HG03520 (cell line): ENCODE results near the gene KCND1.

ENCODE experiments used
- ATAC-seq: cut with Tn5 transposase; IDR thresholded peaks from one replicate; pipeline ENCODE4 v1.9.1; 2021; ENCODE audit warnings: mild to moderate bottlenecking, moderate library complexity; ENCODE audit not compliant: unreplicated experiment

Gene KCND1

DNA sequence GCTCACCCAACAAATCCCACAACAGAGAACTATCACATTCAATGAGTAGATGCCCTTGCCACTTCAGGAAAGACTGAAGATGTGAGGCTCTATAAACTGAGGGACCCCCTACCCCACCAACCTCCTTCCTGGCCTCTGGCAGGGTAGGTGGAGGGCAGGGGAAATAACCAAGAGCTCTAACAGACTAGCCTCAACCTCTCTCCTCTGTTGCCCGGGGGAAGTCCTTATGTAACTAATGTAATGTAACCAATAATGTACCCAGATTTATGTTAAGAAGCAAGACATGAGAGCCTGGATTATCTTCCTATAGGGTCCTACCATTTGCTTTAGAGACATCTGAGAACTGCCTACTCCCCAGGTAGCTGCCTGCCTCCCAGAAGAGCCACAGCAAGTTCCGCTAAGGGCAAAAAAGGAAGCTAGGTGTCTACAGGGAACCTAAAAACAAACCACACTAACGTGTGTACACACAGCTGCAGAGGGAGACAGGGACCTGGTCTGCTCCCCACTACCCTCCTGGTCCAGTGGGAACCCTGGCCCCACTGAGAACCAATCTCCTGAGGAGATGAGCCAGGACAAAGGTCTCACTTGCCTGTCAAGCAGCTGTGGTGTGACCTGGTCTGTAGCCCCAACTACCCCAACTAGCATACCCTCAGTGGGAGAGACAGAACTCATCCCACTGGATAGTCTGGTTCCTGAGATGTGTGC, 32.0 kb downstream of the KCND1 start:
- ATAC-seq: no peak

DNA sequence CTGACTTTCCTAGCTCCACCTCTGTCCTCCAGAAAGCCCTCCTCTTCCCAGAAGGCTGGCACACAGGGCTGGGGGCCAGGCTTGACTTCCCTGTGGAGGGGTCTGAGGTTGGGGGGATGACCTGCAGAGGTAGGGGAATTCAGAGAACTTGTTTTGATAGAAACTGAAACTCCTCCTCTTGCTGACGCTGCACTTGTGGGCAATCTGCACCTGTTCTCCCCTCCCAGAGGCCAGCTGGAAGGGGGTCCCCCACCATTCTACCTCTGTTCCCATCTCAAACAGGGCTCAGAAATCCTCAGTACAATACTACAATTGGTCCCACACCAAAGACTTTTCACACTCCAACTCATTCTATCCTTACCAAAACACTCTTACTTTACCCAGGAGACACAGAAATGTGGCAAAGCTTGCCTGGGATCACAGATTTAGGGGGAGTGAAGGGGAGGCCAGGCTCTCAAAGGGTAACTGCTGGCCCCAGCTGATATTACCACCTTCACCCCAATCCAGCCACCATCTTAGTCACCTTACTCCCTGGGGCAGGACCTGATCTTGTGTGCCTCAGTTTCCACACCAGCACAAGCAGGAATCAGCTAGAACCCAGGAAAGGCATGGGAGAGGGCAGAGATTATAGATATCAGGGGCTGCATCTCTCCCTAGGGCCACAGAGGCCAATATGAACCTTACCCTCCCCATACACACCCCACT, 32.8 kb downstream of the KCND1 start:
- peak; percentile 56 for ATAC-seq

DNA sequence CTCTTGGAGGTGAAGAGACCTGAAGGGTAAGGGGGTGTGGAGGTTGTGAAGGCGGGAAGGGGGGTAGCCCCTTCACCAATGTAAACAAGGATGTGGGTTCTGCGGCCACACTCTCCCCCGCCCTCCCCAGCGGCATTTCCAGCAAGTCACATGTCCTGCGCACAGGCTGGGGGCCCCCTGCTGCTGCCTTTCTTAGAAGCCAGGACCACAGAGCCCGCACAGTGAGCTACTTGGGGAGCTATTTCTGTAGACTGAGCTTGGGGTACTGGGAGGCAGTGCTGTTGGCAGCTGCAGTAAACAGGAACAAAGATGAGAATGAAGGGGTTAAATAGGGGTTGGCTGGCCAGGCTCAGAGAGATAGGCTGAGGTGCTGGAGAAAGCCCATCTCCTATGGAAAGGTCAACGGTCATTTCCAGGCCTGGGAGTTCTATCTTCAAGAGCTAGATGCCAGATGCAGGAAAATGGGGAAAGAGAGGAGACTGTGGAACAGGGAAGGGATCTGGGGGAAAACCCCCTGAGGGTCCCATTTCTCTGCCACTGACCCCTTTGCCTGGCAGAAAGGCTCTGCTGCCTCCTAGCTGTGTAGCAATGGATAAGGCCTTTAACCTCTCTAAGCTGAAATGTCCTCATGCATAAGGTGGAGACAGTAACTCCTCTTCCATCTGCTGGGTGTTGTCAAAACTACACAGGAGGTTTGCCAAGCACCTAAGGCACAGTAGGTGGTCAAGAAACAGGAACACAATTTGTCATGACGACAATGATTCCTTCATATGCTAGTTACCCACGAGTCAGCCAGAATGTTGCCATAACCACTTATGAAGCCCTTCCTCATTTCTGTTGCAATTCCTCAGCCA, 34.4 kb downstream of the KCND1 start:
- ATAC-seq: peak; percentile 68

DNA sequence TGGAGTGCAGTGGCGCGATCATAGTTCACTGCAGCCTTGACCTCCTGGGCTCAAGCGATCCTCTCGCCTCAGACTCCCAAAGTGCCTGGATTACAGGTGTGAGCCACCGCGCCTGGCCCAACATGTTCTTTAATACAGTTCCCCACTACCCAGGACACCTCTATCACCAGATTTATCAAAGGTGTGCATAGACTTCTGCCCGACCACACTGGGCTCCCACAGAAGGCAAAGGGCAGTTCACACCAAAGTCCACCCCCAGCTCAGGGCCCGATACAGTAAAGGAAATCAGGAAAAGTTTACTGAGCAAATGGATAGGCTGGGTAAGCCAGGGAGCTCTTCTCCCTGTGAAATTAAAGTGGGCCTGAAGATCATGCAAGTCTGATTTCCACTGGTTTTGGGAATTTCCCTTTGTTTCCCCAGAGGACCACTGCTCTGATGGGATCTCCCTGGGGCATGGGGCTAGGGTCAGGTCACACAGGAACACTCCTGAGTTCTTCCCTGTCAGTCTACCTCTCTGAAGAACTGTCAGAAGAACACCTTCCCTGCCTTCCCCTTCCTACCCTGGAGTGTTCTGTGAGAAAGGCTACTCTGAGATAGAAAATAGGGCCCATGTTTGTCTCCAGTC, 35.1 kb downstream of the KCND1 start:
- ATAC-seq: no peak

DNA sequence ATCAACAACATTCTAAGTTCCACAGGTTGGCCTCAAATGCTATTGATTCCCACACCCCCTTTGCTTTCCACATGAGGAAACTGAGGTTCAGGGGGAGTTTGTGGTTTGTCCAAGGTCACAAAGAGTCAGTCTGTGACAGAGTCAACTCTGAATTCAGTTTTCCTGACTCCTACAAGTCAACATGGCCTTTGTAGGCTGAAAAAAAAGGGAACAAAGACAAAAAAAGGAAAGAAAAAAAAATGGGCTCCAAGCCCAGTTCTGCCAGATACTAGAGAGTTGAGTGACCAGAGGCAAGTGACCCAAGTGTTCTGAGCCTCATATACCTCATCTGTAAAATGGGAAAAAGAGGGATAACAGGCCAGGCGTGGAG, 36.4 kb downstream of the KCND1 start:
- no peak for ATAC-seq

DNA sequence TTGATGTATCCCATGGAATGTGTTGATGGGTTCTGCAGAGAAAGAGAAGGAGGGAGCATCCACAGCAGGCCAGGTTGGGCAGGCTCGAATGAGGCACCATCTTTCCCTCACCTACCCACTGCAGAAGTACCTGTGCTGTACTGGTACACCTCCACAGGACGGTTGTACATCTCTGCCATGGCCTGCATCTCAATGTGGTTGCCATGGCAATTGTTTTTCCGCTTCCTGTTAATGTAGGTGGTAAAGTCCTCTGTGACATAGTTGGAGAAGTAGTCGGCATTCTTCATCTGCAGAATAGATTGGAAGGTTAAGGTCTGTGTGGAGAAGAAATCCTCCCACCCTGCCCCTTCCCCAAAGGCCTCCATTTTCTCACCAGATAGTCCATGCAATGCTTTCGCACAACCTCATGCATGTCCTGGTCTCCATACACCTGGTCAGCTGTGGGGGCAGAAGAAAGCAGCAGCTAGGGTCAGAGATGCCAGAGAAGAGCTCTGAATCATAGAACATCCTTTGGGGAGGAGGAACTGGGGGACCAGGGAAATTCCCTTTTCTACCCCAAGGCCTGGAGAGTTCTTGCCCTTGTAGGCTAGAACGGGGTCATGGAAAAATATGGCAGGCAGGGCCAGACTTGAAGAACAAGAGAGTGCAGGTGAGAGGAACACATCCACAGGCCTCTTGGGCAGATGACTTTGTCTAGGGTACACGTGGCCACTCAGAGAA, 36.9 kb downstream of the KCND1 start:
- ATAC-seq: no peak

DNA sequence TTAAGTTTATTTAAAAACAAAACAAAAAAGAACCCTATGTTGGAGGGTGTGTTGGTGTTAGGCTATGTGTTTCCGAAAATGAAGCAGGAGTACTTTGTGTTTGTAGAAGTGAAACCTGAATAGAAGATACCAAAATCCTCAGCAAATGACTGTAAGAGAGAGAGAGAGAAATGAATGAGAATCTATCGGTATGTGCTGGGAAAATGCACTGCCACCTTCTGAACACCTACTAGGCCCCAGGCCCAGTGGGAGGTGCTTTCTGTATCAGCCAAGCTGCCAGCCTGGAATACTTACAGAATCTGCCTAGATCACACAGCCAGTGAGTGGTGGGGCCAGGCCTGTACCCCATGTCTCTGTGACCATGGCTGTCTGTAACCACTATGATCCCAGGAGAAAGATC, 37.9 kb downstream of the KCND1 start:
- ATAC-seq: no peak

DNA sequence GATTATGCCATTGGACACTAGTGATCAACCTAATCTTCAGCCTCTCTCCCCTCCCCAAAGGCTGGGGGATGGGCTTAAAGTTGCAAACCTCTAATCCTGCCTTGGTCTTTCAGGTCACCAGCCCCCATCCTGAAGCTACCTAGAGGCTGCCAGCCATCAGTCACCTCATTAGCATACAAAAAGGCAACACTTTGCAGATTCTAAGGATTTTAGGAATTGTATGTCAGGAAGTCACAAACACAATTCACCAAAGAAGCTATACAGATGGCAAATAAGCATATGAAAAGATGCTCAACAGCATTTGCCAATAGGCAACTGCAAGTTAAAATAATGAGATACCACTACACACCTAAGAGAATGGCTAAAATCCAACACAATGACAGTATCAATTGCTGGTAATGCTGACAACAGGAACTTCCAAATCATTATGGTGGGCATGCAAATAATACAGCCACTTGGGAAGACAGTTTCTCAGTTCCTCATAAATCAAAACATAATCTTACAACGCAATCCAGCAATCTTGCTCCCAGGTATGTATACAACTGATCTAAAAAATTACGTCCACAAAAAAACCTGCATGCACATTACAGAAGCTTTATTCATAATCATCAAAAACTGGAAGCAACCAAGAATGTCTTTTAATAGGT, 43.8 kb downstream of the KCND1 start:
- no peak for ATAC-seq

DNA sequence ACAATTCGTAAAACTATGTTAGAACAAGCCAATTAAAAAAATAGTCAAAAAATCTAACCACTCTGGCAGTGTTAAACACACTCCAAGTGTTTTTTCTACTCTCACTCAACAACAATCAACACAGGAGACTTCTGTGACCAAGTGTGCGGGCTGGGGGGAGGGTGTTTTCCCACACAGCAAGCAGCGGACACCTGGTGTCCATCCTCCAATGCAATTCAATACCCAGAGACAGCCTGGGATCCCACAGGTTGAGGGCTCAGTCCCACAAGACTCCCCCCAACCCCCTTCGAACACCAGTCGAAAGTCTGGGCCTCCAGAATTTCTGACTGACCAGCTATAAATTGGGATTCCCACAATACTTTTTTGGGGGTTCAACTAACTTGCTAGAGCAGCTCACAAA, 44.5 kb downstream of the KCND1 start:
- ATAC-seq: no peak

DNA sequence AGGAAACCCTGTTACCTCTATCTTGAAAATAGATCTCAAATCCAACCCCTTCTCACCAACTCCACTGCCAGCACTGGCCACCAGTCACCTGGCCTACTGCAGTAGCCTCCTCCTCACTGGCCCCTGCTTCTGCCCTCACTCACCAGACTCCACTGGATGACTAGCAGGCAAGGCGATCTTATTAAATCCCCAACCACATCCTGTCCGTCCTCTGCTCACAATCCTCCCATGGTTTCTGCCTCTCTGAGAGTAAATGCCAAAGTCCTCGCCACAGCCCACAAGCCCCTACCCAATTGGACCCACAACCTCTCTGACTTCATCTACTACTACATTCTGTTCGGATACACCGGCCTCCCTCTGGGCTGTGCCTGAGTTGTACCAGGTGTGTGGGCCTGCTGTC, 47.4 kb downstream of the KCND1 start:
- no peak for ATAC-seq

DNA sequence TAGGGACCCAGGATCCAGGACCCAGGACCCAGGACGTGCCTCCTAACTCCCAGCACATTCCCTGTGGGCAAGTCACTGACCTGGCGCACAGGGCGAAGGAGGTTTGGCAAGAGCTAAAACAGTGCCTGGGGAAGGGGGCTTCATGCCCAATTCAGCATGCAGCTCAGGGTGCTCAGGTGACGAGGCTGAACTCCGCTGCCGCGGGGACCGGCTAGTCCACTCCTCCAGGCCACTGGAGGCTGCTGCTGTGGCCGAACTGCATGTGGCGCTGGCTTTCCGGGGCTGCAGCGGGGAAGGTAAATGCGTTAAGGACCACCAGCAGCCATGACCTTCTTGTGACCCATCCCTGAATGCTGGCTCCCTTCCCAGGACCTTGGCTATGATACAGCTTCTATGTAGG, 47.9 kb downstream of the KCND1 start:
- ATAC-seq: no peak

DNA sequence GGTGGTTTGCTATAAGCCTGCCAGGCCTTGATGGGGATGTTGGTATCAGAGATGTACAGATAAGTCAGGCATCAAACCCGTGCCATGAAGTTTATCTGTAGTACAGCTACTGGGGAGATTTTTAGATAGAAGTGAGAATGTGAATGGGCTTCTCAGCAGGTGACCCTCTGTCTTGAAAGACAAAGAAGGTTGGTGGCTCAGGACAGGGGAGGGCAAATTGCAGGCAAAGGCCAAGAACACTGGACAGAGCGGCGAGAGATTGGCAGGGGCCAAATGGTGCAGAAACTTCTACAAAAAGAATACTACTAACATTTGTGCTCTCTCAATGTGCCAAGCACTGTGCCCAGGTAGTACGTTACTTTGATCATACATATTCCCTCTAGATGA, 50.9 kb downstream of the KCND1 start:
- ATAC-seq: no peak

DNA sequence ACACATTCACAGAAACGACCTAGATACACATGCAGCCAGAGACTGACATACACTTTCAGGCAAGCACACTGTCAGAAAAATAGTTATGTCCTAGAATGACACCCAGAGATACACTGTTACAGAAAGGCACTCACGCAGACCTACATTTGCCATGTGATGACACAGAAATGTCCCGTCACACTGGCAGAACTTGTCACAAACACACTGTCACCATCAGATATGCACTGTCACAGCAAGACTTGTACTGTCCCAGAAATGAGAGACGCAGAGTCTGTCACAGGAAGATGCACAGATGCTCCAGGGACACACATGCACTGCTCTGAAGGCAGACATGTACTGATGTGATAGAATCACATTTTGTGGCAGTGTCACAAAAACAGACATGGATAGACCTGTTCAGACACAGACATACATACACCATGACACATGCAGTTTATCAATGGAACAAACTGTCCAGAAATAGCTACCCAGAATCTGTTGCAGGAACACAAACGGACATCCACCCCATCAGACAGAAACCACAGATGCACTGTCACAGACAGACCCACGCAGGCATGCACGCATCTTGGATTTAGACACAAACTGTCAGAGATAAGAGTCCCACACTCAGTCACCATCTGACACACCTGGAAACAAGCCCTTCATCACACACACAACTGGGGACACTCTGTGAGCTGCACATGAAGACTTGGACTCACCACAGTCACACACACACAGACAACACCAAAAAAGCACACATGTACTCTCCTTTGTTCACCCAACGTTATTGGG, 51.5 kb downstream of the KCND1 start:
- ATAC-seq: no peak

DNA sequence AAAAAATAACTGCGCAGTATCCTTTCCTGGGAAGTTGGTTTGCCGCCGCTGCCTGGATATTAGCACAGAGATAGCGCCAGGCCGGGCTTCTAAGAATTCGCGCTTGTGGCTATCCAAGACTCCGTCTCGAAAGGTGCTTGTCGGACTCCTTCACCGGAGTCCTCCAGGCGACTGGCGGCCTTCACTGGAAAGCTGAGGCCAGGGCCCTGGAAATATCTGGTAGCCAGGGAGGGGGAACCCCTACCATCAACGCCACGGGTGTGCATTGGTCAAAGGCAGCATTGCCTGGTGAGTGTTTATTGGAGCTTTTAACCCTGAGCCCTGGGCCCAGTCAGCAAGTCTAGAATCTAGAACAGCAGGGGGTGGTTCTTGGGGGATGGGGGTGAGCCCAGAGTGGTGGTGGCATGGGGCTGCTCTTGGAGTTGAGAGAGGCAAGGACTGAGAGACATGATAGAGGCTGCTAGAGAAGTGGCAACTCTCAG, 52.2 kb downstream of the KCND1 start:
- no peak for ATAC-seq

DNA sequence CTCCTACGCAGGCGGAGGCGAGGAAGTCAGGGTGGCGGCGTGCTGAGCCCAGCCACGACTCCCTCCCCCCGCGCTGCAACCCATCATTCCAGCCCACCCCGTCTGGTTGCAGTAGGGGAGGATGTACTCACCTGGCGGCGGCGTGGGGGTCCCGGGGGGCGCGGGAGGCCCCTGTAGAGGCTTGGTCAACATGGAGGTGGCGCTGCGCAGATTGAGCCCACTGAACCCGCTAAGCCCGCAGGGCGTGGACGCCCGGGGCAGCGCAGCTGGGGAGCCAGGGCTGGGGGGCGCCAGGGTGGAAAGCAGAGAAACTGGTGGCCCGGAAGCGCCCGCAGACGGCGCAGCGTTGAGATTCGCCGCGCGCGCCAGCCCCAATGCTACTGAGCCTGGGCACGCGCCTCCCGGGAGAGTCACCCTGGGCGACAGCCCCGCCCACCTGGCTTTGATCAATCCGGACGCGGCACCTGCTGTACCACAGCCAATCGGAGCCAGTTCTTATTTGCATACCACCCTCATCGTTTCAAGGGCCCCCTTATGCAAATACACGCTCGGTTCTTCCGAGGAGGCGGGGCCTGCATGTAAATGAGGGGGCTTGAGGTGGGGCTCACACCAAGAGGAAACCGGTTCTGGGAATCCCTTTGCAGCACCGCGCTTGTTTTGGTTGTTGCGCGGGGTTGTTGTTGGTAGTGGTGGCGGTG, 52.9 kb downstream of the KCND1 start, which contains the start of gene PIM2:
Gene PIM2, minus strand, starts transcription at position 382 of the 698 bp plus-strand sequence. Its CDS starts 190 bp downstream, at position 192.
- ATAC-seq: peak; percentile 60

DNA sequence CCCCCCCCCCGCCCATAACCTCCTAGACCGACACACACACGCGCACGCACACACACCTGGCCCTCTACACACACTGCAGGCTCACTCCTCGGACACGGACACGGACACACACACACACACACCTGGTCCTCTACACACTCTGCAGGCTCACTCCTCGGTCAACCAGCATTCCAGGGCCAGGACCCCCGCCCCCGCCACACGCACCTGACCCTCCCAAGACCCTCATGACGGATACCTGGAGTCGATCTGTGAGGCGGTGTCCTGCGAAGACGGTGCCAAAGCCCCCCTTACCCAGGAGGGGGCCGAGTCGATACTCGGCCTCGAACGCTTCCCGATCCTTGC, 53.4 kb downstream of the KCND1 start:
- no peak for ATAC-seq

DNA sequence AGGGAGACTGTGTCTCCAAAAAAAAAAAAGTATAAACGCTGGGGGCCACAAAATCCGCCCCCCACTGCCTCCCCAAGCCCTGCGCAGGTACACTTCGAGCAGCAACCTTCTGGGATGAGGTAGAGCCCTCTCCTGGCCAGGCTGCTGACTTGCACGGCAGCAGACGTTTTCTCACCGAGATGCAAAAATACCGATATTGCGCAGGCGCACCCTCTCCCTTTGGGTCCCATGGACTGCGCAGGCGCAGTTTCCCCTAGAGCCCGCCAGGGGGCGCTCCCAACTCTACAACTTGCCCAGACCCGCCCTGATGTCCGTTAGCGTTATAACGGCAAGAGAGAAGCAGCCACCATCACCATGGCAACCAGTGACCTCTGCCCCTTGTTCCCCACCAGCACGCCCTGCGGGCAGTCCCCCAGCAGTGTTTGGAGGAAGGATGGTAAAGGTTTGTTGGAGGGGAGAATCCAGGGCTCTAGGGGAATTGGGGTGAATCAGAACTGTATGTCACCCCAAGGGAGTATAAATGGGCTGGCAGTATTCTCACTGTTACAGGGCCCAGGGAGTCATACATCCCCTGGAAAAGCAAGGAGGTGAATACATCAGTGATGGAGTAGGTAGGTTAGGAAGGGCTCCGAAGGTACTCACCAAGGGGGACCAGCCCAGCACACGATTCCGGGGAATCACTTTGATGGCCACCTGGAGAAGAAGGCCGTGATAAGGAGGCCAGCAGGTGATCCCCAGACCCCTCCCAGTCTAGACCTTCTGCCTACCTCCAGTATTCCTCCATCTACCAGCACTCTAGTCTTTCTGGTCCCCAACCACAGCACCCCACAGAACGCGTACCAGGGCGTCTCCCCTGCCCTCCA, 54.3 kb downstream of the KCND1 start:
- peak; percentile 41 for ATAC-seq
